ENCODE results near the gene TMEM123.

Gene TMEM123

GRCh38 chr11:102471474-102471873 is 18.9 kb upstream of the TMEM123 start:
- Histone ChIP-seq H3K27ac (ENCODE audit: low read length) (no peak overlapping the region), H3K27me3 (ENCODE audit: control insufficient read depth in 1 of 2, insufficient read depth in 2 of 2, low read length in 2 of 2) (no peaks in the 10 kb centered on the region), H3K4me3 (ENCODE audit: low read length in 2 of 2) (no peak overlapping the region), H3K9me3 (ENCODE audit: control insufficient read depth in 2 of 2, low read length in 2 of 2) (no peaks in the 10 kb centered on the region), H3K9ac (ENCODE audit: low read length in 2 of 2) (no peak overlapping the region), H3K36me3 (ENCODE audit: control insufficient read depth in 2 of 2, insufficient read depth in 2 of 2, low read length in 2 of 2) (no peaks in the 10 kb centered on the region), H3K4me1 (ENCODE audit: control insufficient read depth, insufficient read depth, low read length) (peaks cover 14% of the 10 kb centered on the region)

- Histone ChIP-seq H3K9ac (ENCODE audit: low read length in 2 of 2) (no peak overlapping the region), H3K4me3 (ENCODE audit: low read length in 2 of 2) (no peak overlapping the region), H3K27ac (ENCODE audit: low read length) (peak overlapping the region; percentile 12), H3K27me3 (ENCODE audit: control insufficient read depth in 1 of 2, insufficient read depth in 2 of 2, low read length in 2 of 2) (no peaks in the 10 kb centered on the region), H3K9me3 (ENCODE audit: control insufficient read depth in 2 of 2, low read length in 2 of 2) (no peaks in the 10 kb centered on the region), H3K36me3 (ENCODE audit: control insufficient read depth in 2 of 2, insufficient read depth in 2 of 2, low read length in 2 of 2) (no peaks in the 10 kb centered on the region), H3K4me1 (ENCODE audit: control insufficient read depth, insufficient read depth, low read length) (peaks cover 14% of the 10 kb centered on the region)
Observed at GRCh38 chr11:102470251-102470650, 17.7 kb upstream of the TMEM123 start.

GRCh38 chr11:102469196-102469821 is 16.7 kb upstream of the TMEM123 start:
- H3K27ac ChIP-seq (ENCODE audit: low read length): peak overlapping the region; percentile 12
- no peak overlapping the region for H3K4me3 ChIP-seq (ENCODE audit: low read length in 2 of 2)
- no peaks in the 10 kb centered on the region for H3K27me3 ChIP-seq (ENCODE audit: control insufficient read depth in 1 of 2, insufficient read depth in 2 of 2, low read length in 2 of 2)
- no peaks in the 10 kb centered on the region for H3K9me3 ChIP-seq (ENCODE audit: control insufficient read depth in 2 of 2, low read length in 2 of 2)
- H3K4me1 ChIP-seq (ENCODE audit: control insufficient read depth, insufficient read depth, low read length): peaks cover 14% of the 10 kb centered on the region
- no peaks in the 10 kb centered on the region for H3K36me3 ChIP-seq (ENCODE audit: control insufficient read depth in 2 of 2, insufficient read depth in 2 of 2, low read length in 2 of 2)
- no peak overlapping the region for H3K9ac ChIP-seq (ENCODE audit: low read length in 2 of 2)

GRCh38 chr11:102468616-102469195 is 16.1 kb upstream of the TMEM123 start:
- H3K4me3 ChIP-seq (ENCODE audit: low read length in 2 of 2): no peak overlapping the region
- H3K27ac ChIP-seq (ENCODE audit: low read length): peak overlapping the region; percentile 12
- no peaks in the 10 kb centered on the region for H3K9me3 ChIP-seq (ENCODE audit: control insufficient read depth in 2 of 2, low read length in 2 of 2)
- no peaks in the 10 kb centered on the region for H3K36me3 ChIP-seq (ENCODE audit: control insufficient read depth in 2 of 2, insufficient read depth in 2 of 2, low read length in 2 of 2)
- no peak overlapping the region for H3K9ac ChIP-seq (ENCODE audit: low read length in 2 of 2)
- peaks cover 12% of the 10 kb centered on the region for H3K4me1 ChIP-seq (ENCODE audit: control insufficient read depth, insufficient read depth, low read length)
- no peaks in the 10 kb centered on the region for H3K27me3 ChIP-seq (ENCODE audit: control insufficient read depth in 1 of 2, insufficient read depth in 2 of 2, low read length in 2 of 2)

- Histone ChIP-seq H3K27ac (ENCODE audit: low read length) (peak overlapping the region; percentile 12), H3K27me3 (ENCODE audit: control insufficient read depth in 1 of 2, insufficient read depth in 2 of 2, low read length in 2 of 2) (no peaks in the 10 kb centered on the region), H3K4me1 (ENCODE audit: control insufficient read depth, insufficient read depth, low read length) (peaks cover 10% of the 10 kb centered on the region), H3K9me3 (ENCODE audit: control insufficient read depth in 2 of 2, low read length in 2 of 2) (no peaks in the 10 kb centered on the region), H3K9ac (ENCODE audit: low read length in 2 of 2) (no peak overlapping the region), H3K36me3 (ENCODE audit: control insufficient read depth in 2 of 2, insufficient read depth in 2 of 2, low read length in 2 of 2) (no peaks in the 10 kb centered on the region), H3K4me3 (ENCODE audit: low read length in 2 of 2) (no peak overlapping the region)
Observed at GRCh38 chr11:102467853-102468580, 15.5 kb upstream of the TMEM123 start.

- Histone ChIP-seq H3K9me3 (ENCODE audit: control insufficient read depth in 2 of 2, low read length in 2 of 2) (no peaks in the 10 kb centered on the region), H3K36me3 (ENCODE audit: control insufficient read depth in 2 of 2, insufficient read depth in 2 of 2, low read length in 2 of 2) (no peaks in the 10 kb centered on the region), H3K27me3 (ENCODE audit: control insufficient read depth in 1 of 2, insufficient read depth in 2 of 2, low read length in 2 of 2) (no peaks in the 10 kb centered on the region), H3K27ac (ENCODE audit: low read length) (no peak overlapping the region), H3K9ac (ENCODE audit: low read length in 2 of 2) (no peak overlapping the region), H3K4me1 (ENCODE audit: control insufficient read depth, insufficient read depth, low read length) (peaks cover 10% of the 10 kb centered on the region), H3K4me3 (ENCODE audit: low read length in 2 of 2) (no peak overlapping the region)
Observed at GRCh38 chr11:102467080-102467708, 14.6 kb upstream of the TMEM123 start.

- no peaks in the 10 kb centered on the region for H3K9me3 ChIP-seq (ENCODE audit: control insufficient read depth in 2 of 2, low read length in 2 of 2)
- H3K27me3 ChIP-seq (ENCODE audit: control insufficient read depth in 1 of 2, insufficient read depth in 2 of 2, low read length in 2 of 2): no peaks in the 10 kb centered on the region
- H3K9ac ChIP-seq (ENCODE audit: low read length in 2 of 2): no peak overlapping the region
- no peaks in the 10 kb centered on the region for H3K36me3 ChIP-seq (ENCODE audit: control insufficient read depth in 2 of 2, insufficient read depth in 2 of 2, low read length in 2 of 2)
- H3K4me3 ChIP-seq (ENCODE audit: low read length in 2 of 2): no peak overlapping the region
- peaks cover 10% of the 10 kb centered on the region for H3K4me1 ChIP-seq (ENCODE audit: control insufficient read depth, insufficient read depth, low read length)
- no peak overlapping the region for H3K27ac ChIP-seq (ENCODE audit: low read length)
Observed at GRCh38 chr11:102465696-102466095, 13.1 kb upstream of the TMEM123 start.

GRCh38 chr11:102464859-102465500 is 12.4 kb upstream of the TMEM123 start:
- Histone ChIP-seq H3K36me3 (ENCODE audit: control insufficient read depth in 2 of 2, insufficient read depth in 2 of 2, low read length in 2 of 2) (no peaks in the 10 kb centered on the region), H3K4me3 (ENCODE audit: low read length in 2 of 2) (no peak overlapping the region), H3K4me1 (ENCODE audit: control insufficient read depth, insufficient read depth, low read length) (peaks cover 10% of the 10 kb centered on the region), H3K9ac (ENCODE audit: low read length in 2 of 2) (no peak overlapping the region), H3K27ac (ENCODE audit: low read length) (no peak overlapping the region), H3K9me3 (ENCODE audit: control insufficient read depth in 2 of 2, low read length in 2 of 2) (no peaks in the 10 kb centered on the region), H3K27me3 (ENCODE audit: control insufficient read depth in 1 of 2, insufficient read depth in 2 of 2, low read length in 2 of 2) (no peaks in the 10 kb centered on the region)

- no peaks in the 10 kb centered on the region for H3K36me3 ChIP-seq (ENCODE audit: control insufficient read depth in 2 of 2, insufficient read depth in 2 of 2, low read length in 2 of 2)
- no peaks in the 10 kb centered on the region for H3K9me3 ChIP-seq (ENCODE audit: control insufficient read depth in 2 of 2, low read length in 2 of 2)
- H3K27ac ChIP-seq (ENCODE audit: low read length): no peak overlapping the region
- no peak overlapping the region for H3K9ac ChIP-seq (ENCODE audit: low read length in 2 of 2)
- H3K4me1 ChIP-seq (ENCODE audit: control insufficient read depth, insufficient read depth, low read length): peaks cover 5% of the 10 kb centered on the region
- H3K27me3 ChIP-seq (ENCODE audit: control insufficient read depth in 1 of 2, insufficient read depth in 2 of 2, low read length in 2 of 2): no peaks in the 10 kb centered on the region
- no peak overlapping the region for H3K4me3 ChIP-seq (ENCODE audit: low read length in 2 of 2)
Observed at GRCh38 chr11:102464037-102464436, 11.5 kb upstream of the TMEM123 start.

GRCh38 chr11:102462610-102463009 is 10.0 kb upstream of the TMEM123 start:
- Histone ChIP-seq H3K9me3 (ENCODE audit: control insufficient read depth in 2 of 2, low read length in 2 of 2) (no peaks in the 10 kb centered on the region), H3K4me3 (ENCODE audit: low read length in 2 of 2) (no peak overlapping the region), H3K9ac (ENCODE audit: low read length in 2 of 2) (no peak overlapping the region), H3K27ac (ENCODE audit: low read length) (no peak overlapping the region), H3K4me1 (ENCODE audit: control insufficient read depth, insufficient read depth, low read length) (no peaks in the 10 kb centered on the region), H3K36me3 (ENCODE audit: control insufficient read depth in 2 of 2, insufficient read depth in 2 of 2, low read length in 2 of 2) (no peaks in the 10 kb centered on the region), H3K27me3 (ENCODE audit: control insufficient read depth in 1 of 2, insufficient read depth in 2 of 2, low read length in 2 of 2) (no peaks in the 10 kb centered on the region)

Data from stomach smooth muscle (tissue), 2 donors.